ENCODE measurements around the gene STYXL2.

The STYXL2 gene

GRCh38 chr1:167086033-167086432 lies 7.8 kb upstream of the STYXL2 start:
- no peak for DNase-seq (ENCODE audit: extremely low read depth, insufficient read length)
- no peaks in the 10 kb centered on the region for H3K27me3 ChIP-seq (replicated peaks; ENCODE audit: control insufficient read depth, insufficient read depth, low read length)
- no peak overlapping the region for H3K4me3 ChIP-seq (replicated peaks; ENCODE audit: low read depth, low read length)
- H3K36me3 ChIP-seq (ENCODE audit: control insufficient read depth, insufficient read depth, low read length): no peaks in the 10 kb centered on the region
- TF ChIP-seq, protein P1, sequence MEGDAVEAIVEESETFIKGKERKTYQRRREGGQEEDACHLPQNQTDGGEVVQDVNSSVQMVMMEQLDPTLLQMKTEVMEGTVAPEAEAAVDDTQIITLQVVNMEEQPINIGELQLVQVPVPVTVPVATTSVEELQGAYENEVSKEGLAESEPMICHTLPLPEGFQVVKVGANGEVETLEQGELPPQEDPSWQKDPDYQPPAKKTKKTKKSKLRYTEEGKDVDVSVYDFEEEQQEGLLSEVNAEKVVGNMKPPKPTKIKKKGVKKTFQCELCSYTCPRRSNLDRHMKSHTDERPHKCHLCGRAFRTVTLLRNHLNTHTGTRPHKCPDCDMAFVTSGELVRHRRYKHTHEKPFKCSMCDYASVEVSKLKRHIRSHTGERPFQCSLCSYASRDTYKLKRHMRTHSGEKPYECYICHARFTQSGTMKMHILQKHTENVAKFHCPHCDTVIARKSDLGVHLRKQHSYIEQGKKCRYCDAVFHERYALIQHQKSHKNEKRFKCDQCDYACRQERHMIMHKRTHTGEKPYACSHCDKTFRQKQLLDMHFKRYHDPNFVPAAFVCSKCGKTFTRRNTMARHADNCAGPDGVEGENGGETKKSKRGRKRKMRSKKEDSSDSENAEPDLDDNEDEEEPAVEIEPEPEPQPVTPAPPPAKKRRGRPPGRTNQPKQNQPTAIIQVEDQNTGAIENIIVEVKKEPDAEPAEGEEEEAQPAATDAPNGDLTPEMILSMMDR (IDR thresholded peaks at IDR 0.05; ENCODE audit: insufficient read depth, low read length, poor library complexity, severe bottlenecking): no peak

DNA sequence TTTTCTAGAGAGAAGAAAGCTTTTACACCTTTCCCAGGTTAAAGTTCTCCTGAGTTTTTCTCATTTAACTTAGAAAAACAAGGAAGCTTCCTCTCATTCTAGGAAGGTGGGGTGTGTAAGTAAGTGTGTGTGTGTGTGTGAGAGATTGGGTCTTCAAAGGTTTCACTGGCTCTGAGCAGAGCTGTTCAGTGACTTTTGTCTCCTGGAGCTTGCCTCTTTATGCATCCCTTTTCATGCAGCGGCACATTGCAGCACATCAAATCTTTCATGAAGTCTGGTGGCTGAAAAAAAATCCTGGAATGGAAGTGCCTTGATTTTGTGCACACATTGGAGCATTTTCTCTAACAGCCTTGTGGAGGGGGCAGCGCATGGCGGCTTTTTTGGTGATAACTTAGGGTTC lies 7.1 kb upstream of the STYXL2 start:
- H3K4me3 ChIP-seq (replicated peaks; ENCODE audit: low read depth, low read length): no peak overlapping the region
- no peaks in the 10 kb centered on the region for H3K27me3 ChIP-seq (replicated peaks; ENCODE audit: control insufficient read depth, insufficient read depth, low read length)
- no peak for DNase-seq (ENCODE audit: extremely low read depth, insufficient read length)
- no peaks in the 10 kb centered on the region for H3K36me3 ChIP-seq (ENCODE audit: control insufficient read depth, insufficient read depth, low read length)
- TF ChIP-seq, protein P1 (IDR thresholded peaks at IDR 0.05; ENCODE audit: insufficient read depth, low read length, poor library complexity, severe bottlenecking): no peak

DNA sequence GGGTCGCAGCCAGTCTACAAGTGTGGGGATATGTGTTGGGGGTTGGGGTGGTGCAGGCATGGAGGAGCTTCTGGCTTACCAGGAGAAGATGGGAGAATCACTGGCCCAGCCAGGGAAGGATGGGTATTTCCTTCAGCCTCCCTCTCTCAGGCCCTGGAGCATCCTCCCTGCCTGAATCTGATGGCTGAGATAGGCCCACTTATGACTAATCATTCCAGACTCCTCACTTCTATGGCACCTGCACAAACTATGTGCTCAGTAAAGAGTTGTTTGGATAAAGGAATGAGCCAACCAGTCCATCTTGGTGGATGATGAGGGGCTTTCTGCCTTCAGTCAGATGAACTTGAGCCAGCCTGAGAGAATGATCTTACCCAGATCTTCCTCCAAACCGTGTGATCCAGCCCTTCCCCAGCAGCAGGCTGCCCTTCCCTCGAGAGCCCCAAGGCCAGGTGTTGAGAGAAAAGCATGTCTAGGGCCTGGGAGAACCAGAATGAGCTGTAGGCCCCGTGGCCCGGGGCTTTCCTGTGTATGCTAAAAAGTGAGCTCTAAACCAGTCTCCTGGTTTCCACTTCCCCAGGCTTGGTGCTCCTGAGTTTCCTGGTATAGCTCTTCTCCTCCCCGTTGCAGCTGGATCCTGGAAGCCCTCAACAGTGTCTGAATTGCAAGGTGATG lies 5.0 kb upstream of the STYXL2 start:
- Histone ChIP-seq H3K27me3 (replicated peaks; ENCODE audit: control insufficient read depth, insufficient read depth, low read length) (no peaks in the 10 kb centered on the region), H3K36me3 (ENCODE audit: control insufficient read depth, insufficient read depth, low read length) (no peaks in the 10 kb centered on the region), H3K4me3 (replicated peaks; ENCODE audit: low read depth, low read length) (no peak overlapping the region)
- TF ChIP-seq, protein P1 (IDR thresholded peaks at IDR 0.05; ENCODE audit: insufficient read depth, low read length, poor library complexity, severe bottlenecking): no peak
- no peak for DNase-seq (ENCODE audit: extremely low read depth, insufficient read length)

DNA sequence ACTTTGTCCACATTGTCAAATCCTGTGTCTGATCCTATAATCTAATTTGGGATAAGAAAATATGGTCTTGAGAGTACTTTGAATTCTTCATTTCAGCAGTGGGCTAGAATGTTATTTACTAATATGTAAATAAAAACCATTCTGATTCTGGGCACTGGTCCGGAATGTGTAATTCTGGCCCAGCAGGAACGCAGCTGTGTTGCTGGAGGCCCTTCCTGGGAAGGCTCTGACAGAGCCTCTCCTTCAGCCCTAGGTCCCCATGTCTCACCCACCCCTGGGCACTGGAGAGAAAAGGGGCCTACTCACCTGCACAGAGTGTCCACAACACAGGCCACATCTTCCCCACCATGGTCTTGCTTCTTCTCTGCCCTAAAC lies 3.9 kb upstream of the STYXL2 start:
- Histone ChIP-seq H3K36me3 (ENCODE audit: control insufficient read depth, insufficient read depth, low read length) (no peaks in the 10 kb centered on the region), H3K27me3 (replicated peaks; ENCODE audit: control insufficient read depth, insufficient read depth, low read length) (no peaks in the 10 kb centered on the region), H3K4me3 (replicated peaks; ENCODE audit: low read depth, low read length) (no peak overlapping the region)

DNA sequence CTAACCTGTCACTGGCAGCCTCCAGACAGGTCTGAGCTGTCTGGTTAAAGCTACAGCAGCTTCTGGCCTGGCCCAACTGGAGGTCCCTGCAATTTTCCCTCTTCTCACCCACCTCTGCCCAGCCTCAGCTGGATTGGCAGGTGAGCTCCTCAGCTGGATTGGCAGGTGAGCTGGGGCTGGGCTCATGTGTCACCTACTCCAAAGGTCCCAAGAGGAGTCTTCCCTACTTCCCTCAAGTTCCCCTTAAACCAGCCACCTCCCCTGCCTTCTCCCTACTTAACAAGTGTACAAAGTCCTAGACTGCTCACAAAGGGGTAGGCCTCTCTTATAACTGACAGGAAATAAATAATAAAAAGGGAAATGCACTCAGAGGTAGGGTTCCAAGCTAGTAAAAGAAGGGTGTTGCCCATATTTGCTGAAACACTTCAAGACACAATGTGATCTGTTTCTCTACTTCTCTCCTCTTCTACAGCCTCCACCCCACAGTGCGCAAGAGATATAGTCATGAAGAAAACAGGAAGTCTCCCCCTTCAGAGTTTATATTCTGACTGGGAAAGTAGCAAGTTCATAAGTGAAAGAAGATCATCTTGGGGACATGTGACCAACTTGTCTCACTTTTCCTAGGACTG lies 3.4 kb upstream of the STYXL2 start, which contains the start of gene GPA33:
TSS of gene GPA33 (minus strand) at position 64 of the 629 bp plus-strand sequence. CDS start 90 bp downstream, outside the sequence.
- Histone ChIP-seq H3K4me3 (replicated peaks; ENCODE audit: low read depth, low read length) (no peak within 1 kb of the TSS), H3K27me3 (replicated peaks; ENCODE audit: control insufficient read depth, insufficient read depth, low read length) (no peaks in the 10 kb centered on the region), H3K36me3 (ENCODE audit: control insufficient read depth, insufficient read depth, low read length) (no peaks in the 10 kb centered on the region)
- TF ChIP-seq, protein P1 (IDR thresholded peaks at IDR 0.05; ENCODE audit: insufficient read depth, low read length, poor library complexity, severe bottlenecking): no peak
- no peak for DNase-seq (ENCODE audit: extremely low read depth, insufficient read length)

More for the DNA sequence above, 3.9 kb upstream of the STYXL2 start:
- no peak for DNase-seq (ENCODE audit: extremely low read depth, insufficient read length)
- TF ChIP-seq, protein P1 (IDR thresholded peaks at IDR 0.05; ENCODE audit: insufficient read depth, low read length, poor library complexity, severe bottlenecking): no peak
